ENCODE results near the gene GVQW3.
A peak's percentile ranks its signal among the peaks of the same experiment; 100 is the strongest.

The GVQW3 gene

DNA sequence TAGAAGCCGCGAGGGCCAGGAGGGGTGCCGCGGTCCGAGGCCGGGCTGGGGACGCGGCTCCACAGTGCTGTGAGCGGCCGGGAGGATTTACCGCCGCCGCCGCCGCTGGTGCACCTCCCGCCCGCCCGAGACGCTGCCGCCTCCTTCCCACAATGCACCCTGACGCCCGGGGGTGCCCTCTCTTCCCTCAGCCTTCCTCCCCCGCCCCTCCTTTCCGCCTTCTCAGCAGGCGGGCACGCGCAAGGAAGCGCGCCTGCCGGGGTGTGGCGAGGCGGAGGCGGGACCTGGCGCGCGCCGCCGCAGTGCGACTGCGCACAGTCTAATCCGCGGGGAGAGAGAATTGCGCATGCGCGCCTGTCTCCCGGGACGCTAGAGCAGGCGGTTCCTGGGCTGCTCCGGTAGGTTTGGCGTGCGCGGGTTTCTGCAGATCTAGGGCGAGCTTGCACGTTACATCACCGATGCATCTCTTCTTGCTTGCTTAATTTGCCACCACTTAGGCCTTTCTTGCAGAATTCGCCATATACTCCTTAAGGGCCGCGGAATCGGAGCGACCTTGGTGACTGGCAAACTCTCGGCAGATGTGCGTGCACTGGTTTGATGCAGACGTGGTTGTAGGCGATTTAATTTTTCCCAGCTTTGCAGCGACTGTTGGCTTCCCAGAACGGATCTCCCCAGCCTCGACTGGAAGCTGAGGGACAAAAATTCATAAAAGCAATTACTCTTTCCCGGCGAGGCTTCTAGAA lies at the start of gene GVQW3, which contains the start of gene THAP12:
GVQW3 (plus strand) TSS at position 347 of the 743 bp plus-strand sequence. CDS start 506 bp downstream, outside the sequence.
THAP12 (minus strand) TSS at position 156 of the 743 bp plus-strand sequence. CDS start 296 bp downstream, outside the sequence.
- DNase-seq = peak; percentile 91 to 98 (median 92)

DNA sequence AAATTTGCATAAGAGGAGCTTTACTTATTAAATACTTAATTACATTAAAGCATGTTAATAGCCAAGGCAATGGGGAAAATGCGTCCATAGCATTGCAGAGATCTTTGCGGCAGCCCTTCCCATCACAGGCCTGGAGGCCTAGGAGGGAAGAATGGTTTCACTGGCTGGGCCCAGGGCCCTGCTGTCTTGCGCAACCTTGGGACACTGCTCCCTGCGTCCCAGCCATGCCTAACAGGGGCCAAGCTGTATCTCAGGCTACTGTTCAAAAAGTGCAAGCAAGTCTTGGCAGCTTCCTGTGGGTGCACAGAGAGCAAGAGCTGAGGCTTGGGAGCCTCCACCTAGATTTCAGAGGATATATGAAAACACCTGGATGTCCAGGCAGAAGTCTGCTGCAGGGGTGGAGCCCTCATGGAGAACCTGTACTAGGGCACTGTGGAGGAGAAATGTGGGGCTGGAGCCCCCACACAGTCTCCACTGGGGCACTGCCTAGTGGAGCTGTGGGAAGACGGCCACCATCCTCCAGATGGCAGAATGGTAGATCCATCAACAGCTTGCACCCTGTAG lies 46.2 kb upstream of the GVQW3 start:
- DNase-seq = no peak

- DNase-seq = no peak
Observed at GRCh38 chr11:76335842-76336241, 45.3 kb upstream of the GVQW3 start.

GRCh38 chr11:76336597-76336996 lies 44.5 kb upstream of the GVQW3 start:
- no peak for DNase-seq

- DNase-seq = no peak
Observed at GRCh38 chr11:76337469-76337868, 43.7 kb upstream of the GVQW3 start.

- no peak for DNase-seq
Observed at GRCh38 chr11:76337923-76338322, 43.2 kb upstream of the GVQW3 start.

DNA sequence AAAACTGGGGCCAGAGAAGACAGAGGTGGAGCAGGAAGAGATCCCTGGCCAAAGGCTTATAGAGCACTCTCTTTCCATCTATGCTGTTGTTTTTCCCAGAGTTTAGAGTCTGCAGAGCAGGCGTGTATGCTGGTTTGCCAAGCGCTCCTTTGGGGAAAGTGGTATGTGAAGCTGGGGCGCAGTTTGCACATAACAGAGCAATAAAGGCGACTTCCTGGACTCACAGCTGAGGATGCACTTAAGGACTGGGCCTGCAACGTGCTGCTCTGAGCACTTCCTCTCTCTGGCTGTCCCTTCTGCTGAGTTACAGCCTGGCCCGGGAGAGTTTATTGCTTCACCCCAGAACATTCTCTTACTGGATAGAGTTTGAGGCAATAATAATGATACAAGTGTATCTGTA lies 41.9 kb upstream of the GVQW3 start:
- no peak for DNase-seq

GRCh38 chr11:76347466-76347865 lies 33.7 kb upstream of the GVQW3 start:
- DNase-seq = no peak

DNA sequence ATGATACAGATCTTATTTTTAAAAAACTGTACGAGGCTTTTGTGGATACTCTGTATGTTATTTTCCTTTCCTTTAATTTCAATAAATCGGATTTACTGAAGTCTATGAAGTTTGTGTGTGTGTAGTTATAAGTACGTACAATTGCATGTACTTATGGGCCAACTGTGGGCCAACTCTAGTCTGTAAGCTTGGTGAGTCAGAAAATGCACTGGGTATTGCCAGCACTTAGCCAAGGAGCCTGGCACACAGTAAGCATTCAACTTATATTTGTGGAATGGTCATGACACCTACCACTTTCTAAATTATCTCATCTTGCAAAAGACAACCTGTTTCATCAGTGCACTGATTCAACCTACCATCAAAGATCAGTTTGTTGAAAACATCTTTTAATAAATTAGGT lies 32.8 kb upstream of the GVQW3 start:
- no peak for DNase-seq

DNA sequence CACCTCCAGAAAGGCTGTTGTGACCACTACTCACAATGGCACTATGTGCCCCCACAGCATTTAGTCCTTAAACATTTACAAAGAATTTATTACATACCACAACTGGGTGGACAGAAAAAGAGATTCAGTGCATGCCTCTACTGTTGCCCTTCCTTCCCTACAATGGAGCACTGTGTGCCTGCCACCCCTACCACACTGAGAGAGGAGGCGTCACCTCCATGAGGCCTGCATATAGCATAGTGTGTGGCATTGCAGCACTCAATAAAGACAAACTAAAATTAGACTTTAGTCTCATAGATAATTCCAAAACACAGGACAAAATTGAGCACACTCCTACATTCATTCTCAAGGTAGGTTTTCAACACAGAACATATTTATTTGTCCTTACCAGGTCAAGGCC lies 26.0 kb upstream of the GVQW3 start:
- no peak for DNase-seq

- no peak for DNase-seq
Observed at GRCh38 chr11:76361374-76361773, 19.7 kb upstream of the GVQW3 start.

- DNase-seq = no peak
Observed at GRCh38 chr11:76361776-76362175, 19.3 kb upstream of the GVQW3 start.

- DNase-seq = no peak
Observed at GRCh38 chr11:76362716-76363115, 18.4 kb upstream of the GVQW3 start.

- no peak for DNase-seq
Observed at GRCh38 chr11:76365038-76365679, 16.0 kb upstream of the GVQW3 start.

DNA sequence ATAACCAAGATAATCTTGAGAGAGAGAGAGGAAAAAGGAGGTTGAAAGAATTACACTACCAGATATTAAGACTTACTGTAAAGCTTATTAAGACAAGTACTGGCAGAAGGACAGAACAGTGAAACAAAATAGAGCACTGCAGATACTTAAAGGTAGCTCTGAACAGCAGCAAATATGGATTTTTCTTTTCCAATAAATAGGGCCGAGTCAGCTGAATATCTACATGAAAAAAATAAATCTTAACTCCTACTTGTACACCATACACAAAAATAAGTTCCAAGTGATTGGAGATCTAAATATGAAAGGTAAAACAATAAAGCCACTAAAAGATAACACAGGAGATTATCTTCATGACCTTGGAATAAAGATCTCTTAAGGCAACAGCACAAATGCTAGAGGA lies 12.6 kb upstream of the GVQW3 start:
- DNase-seq = no peak

- no peak for DNase-seq
Observed at GRCh38 chr11:76369406-76369805, 11.7 kb upstream of the GVQW3 start.

DNA sequence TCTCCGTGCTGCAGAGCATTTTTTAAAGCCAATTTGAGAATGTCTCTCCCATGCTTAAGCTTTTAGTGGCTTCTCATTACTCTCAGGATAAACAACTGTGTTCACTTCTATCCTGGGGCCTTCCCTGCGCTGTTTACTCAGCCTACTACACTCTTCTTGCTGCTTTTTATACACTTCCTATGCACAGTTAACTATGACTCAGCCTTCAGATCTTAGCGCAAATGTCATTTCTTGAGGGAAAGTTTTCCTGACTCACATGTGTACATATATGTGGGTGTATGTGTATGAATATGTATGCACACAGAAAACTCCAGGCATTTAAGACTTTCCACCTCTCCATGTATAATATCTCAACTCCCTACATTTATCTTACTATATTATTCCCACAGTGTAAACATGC lies 10.0 kb upstream of the GVQW3 start:
- DNase-seq = no peak

DNA sequence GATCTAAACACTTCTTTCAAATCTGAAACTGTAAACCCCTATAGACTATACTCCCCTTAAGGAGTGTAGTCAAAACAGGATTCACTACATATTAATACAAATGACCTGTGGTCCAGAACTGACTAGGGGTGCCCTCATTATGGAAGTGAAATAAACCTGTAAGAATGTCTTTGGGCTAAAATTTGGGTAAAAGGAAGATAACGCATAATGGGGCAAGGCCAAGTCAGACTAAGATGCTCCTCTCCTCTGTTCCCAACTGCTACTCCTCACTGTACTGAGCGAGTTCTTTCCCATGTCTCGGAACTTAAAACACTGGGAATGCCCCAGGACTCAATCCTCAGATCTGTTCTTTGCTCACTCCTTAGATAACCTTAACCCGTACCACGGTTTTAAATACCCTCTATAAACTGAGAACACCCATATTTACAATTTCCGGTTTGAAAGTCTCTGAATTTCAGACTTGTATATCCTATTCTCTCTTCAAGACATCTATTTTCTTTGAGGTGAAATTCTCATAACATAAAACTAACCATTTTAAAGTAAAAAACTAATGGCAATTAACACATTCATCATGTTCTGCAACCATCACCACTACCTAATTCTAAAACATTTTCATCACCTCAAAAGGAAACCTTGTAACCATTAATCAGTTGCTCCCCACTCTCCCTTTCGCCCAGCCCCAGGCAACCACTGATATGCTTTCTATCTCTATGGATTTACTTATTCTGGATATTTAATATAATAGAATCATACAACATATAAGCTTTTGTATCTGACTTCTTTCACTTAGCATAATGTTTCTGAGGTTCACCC lies 4.2 kb upstream of the GVQW3 start:
- no peak for DNase-seq

DNA sequence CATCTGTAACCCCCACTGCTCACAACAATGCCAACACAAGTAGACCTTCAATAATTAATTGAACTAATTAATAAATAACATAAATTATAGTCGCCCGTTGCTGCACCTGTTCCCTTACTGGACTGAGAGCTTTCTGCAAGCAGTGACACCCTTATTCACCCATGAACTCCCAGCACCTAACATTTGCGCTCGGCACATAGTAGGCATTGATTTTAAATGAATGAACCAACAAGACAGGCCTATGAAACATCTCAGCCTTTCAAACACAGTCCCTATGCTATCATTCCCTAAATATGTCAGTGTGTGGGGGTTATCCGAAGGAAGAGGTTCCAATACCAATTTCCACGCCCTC lies 1.3 kb upstream of the GVQW3 start:
- no peak for DNase-seq

GRCh38 chr11:76380159-76380976 lies 755 bp upstream of the GVQW3 start:
- peak; percentile 6 to 46 (median 26) for DNase-seq

GRCh38 chr11:76382209-76382608 lies 1.1 kb downstream of the GVQW3 start:
- DNase-seq = no peak

DNA sequence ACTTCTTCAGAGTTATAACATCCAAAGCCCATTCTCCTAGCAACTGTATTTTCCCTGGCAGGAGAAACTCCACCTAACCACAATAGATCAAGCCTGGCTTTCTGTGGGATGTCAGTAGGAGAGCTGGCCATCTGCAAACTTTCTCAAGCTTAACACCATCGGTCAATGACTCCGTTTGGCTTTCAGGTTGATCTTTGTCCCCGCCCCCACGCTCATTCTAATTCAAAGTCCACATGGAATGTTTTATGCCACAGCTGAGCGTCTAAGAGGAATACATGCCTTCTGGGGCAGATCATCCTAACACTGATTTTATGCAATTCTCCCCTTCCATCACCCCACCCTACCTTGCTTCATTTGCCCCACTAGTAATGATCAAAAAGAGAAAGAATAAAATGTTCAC lies 4.8 kb downstream of the GVQW3 start:
- no peak for DNase-seq

GRCh38 chr11:76388408-76388807 lies 7.3 kb downstream of the GVQW3 start:
- no peak for DNase-seq
